Measurements from ENCODE around the gene HTRA2.

The HTRA2 gene

DNA sequence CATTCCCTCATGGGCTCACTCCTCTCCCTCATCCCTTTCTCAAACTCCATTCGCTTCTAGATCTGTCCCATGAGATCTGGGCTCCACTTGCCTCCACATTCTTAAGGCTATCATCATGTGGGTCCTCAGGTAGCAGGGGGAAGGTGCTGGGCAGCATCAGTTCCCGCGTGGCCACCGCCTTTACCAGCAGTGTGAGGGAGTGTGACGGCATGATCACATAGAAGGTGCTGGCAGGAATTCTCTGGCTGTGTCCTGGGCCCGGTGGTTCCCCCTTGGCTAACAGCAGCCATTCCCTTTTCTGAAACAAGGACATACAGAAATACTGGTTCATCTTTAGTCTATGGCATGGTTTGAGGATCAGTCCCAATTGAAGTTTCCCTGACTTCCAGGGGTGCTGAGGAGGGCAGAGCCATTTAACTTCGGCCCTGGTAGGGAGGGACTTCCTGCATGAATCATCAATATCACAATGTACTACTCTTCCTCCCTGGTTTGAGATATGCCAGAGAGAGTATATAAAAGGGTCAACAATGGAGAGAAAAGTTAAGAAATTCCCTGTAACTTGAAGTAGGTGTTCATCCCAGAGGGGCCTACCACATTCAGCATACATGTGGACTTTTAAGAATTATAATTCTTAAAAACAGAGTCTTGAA, 32.5 kb downstream of the HTRA2 start:
- no peak for TF ChIP-seq EZH2phosphoT487 (IDR thresholded peaks at IDR 0.05; ENCODE audit: borderline replicate concordance)
- TF ChIP-seq, protein P1, sequence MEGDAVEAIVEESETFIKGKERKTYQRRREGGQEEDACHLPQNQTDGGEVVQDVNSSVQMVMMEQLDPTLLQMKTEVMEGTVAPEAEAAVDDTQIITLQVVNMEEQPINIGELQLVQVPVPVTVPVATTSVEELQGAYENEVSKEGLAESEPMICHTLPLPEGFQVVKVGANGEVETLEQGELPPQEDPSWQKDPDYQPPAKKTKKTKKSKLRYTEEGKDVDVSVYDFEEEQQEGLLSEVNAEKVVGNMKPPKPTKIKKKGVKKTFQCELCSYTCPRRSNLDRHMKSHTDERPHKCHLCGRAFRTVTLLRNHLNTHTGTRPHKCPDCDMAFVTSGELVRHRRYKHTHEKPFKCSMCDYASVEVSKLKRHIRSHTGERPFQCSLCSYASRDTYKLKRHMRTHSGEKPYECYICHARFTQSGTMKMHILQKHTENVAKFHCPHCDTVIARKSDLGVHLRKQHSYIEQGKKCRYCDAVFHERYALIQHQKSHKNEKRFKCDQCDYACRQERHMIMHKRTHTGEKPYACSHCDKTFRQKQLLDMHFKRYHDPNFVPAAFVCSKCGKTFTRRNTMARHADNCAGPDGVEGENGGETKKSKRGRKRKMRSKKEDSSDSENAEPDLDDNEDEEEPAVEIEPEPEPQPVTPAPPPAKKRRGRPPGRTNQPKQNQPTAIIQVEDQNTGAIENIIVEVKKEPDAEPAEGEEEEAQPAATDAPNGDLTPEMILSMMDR (conservative IDR thresholded peaks at IDR 0.05; ENCODE audit: low read length), result no peak
- Histone ChIP-seq H3K4me2 (ENCODE audit: low read depth, low read length, poor library complexity, severe bottlenecking) (peak overlapping the region; percentile 10), H4K20me1 (ENCODE audit: insufficient read depth, low read length, poor library complexity, severe bottlenecking) (no peaks in the 10 kb centered on the region), H3K4me3 (ENCODE audit: low read length, poor library complexity, severe bottlenecking) (no peak overlapping the region), H3K9me2 (replicated peaks; ENCODE audit: low read depth, low read length) (no peaks in the 10 kb centered on the region), H3K4me1 (ENCODE audit: insufficient read depth, low read length, poor library complexity, severe bottlenecking) (peaks cover 16% of the 10 kb centered on the region), H2AFZ (ENCODE audit: low read length) (peak overlapping the region; percentile 5), H3K36me3 (ENCODE audit: insufficient read depth, low read length) (no peaks in the 10 kb centered on the region), H3K27me3 (ENCODE audit: insufficient read depth, low read length, poor library complexity, severe bottlenecking) (no peaks in the 10 kb centered on the region), H3F3A (ENCODE audit: low read depth) (no peaks in the 10 kb centered on the region), H3K9me3 (ENCODE audit: insufficient read depth, low read depth, low read length) (no peaks in the 10 kb centered on the region), H3K9ac (ENCODE audit: low read depth, low read length, poor library complexity, severe bottlenecking) (no peak overlapping the region), H3K79me2 (ENCODE audit: insufficient read depth, low read length) (no peaks in the 10 kb centered on the region)

DNA sequence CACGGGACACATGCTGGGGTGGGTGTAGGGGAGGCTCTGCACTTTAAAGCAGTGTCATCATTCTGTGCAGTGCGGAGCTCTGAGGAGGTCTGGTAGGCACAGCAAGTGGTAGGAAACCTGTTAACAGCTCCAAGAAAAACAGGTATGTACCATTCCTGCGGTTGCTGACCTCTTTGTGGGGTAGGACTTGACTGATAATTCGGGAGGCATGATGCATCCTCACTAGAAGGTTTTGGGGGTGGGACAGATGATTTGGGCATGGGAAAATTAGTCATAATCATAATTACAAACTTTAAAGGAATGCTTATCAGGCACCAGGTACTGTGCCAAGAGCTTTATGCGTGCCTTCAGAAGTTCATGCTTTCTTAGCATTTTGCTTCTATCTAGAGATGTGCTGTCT, 34.5 kb downstream of the HTRA2 start:
- no peaks in the 10 kb centered on the region for H3K79me2 ChIP-seq (ENCODE audit: insufficient read depth, low read length)
- H3K9ac ChIP-seq (ENCODE audit: low read depth, low read length, poor library complexity, severe bottlenecking), result no peak overlapping the region
- H3F3A ChIP-seq (ENCODE audit: low read depth), result no peaks in the 10 kb centered on the region
- no peaks in the 10 kb centered on the region for H4K20me1 ChIP-seq (ENCODE audit: insufficient read depth, low read length, poor library complexity, severe bottlenecking)
- no peak overlapping the region for H3K4me3 ChIP-seq (ENCODE audit: low read length, poor library complexity, severe bottlenecking)
- no peaks in the 10 kb centered on the region for H3K9me3 ChIP-seq (ENCODE audit: insufficient read depth, low read depth, low read length)
- no peak overlapping the region; the same call in 1 of the 2 replicates for H2AFZ ChIP-seq (ENCODE audit: low read length)
- H3K9me2 ChIP-seq (replicated peaks; ENCODE audit: low read depth, low read length), result no peaks in the 10 kb centered on the region
- H3K36me3 ChIP-seq (ENCODE audit: insufficient read depth, low read length), result no peaks in the 10 kb centered on the region
- no peak overlapping the region for H3K4me2 ChIP-seq (ENCODE audit: low read depth, low read length, poor library complexity, severe bottlenecking)
- TF ChIP-seq, protein P1 (conservative IDR thresholded peaks at IDR 0.05; ENCODE audit: low read length), result no peak
- TF ChIP-seq EZH2phosphoT487 (IDR thresholded peaks at IDR 0.05; ENCODE audit: borderline replicate concordance), result no peak
- H3K4me1 ChIP-seq (ENCODE audit: insufficient read depth, low read length, poor library complexity, severe bottlenecking), result peaks cover 16% of the 10 kb centered on the region
- H3K27me3 ChIP-seq (ENCODE audit: insufficient read depth, low read length, poor library complexity, severe bottlenecking), result no peaks in the 10 kb centered on the region

DNA sequence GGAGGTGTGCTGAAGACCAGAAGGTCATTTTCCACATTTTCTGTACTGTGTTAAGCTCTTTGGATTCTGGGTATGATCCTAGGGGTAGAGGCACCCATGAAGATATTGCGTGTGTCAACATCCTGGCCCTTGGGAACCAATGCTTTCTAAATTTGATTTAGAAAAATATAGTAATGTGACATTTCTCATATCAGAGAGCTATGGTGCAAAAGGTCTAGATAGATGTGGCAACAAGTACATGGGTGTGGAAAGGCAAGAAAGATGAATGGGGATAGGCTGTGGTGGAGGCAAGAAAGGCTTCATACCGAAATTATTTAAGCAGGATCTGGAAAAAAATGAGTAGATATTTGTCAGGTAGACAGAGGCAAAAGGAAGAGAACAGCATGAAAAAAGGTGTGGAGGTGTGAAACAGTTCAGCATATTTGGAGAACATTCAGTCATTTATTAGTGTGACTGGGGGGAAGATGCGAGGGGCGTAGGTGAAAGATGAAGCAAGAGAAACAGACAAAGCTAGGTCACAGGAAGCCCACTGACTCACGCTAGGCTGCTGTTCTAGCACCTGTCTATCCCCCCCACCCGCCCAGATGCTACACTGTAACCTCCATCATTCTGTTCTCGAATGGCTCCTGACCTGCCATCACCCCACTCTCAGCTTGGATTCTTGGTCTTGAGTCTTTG, 36.5 kb downstream of the HTRA2 start:
- no peaks in the 10 kb centered on the region for H3K9me3 ChIP-seq (ENCODE audit: insufficient read depth, low read depth, low read length)
- H3K9ac ChIP-seq (ENCODE audit: low read depth, low read length, poor library complexity, severe bottlenecking), result no peak overlapping the region
- H3F3A ChIP-seq (ENCODE audit: low read depth), result no peaks in the 10 kb centered on the region
- no peaks in the 10 kb centered on the region for H3K36me3 ChIP-seq (ENCODE audit: insufficient read depth, low read length)
- TF ChIP-seq, protein P1 (conservative IDR thresholded peaks at IDR 0.05; ENCODE audit: low read length), result no peak
- TF ChIP-seq EZH2phosphoT487 (IDR thresholded peaks at IDR 0.05; ENCODE audit: borderline replicate concordance), result no peak
- no peak overlapping the region for H3K4me2 ChIP-seq (ENCODE audit: low read depth, low read length, poor library complexity, severe bottlenecking)
- H3K4me1 ChIP-seq (ENCODE audit: insufficient read depth, low read length, poor library complexity, severe bottlenecking), result peaks cover 12% of the 10 kb centered on the region
- no peaks in the 10 kb centered on the region for H3K79me2 ChIP-seq (ENCODE audit: insufficient read depth, low read length)
- H2AFZ ChIP-seq (ENCODE audit: low read length), result no peak overlapping the region
- no peak overlapping the region for H3K4me3 ChIP-seq (ENCODE audit: low read length, poor library complexity, severe bottlenecking)
- no peaks in the 10 kb centered on the region for H4K20me1 ChIP-seq (ENCODE audit: insufficient read depth, low read length, poor library complexity, severe bottlenecking)
- H3K27me3 ChIP-seq (ENCODE audit: insufficient read depth, low read length, poor library complexity, severe bottlenecking), result no peaks in the 10 kb centered on the region
- H3K9me2 ChIP-seq (replicated peaks; ENCODE audit: low read depth, low read length), result no peaks in the 10 kb centered on the region

All from Loucy (cell line).